GM23338 (cell line): ENCODE measurements around the gene FKBP1A. TPM values are rescaled to one million over a fixed set of nuclear protein-coding genes. Genes with fewer than 3 reads are reported as not detected.

Source experiments
- ATAC-seq: fragments of 200-7000 bp; cut with Tn5 transposase; 3 replicates; pipeline ENCODE4 v1.9.1; 2020
- DNase-seq: peaks from one replicate; pipeline ENCODE4 v3.0.0-alpha.2; 2015; ENCODE audit warnings: low spot score
- H2AFZ ChIP-seq: fragments of 200-600 bp; sonication (generic); 2 replicates; pipeline ENCODE4 v1.8.0; 2016; ENCODE audit warnings: antibody characterized with exemption, mild to moderate bottlenecking, moderate library complexity
- H3F3A ChIP-seq: fragments of 200-600 bp; sonication (generic); replicated peaks from 2 replicates; pipeline ENCODE4 v1.8.0; 2017; ENCODE audit warnings: antibody characterized with exemption, mixed run types, low read depth
- H3K27ac ChIP-seq: fragments of 200-600 bp; sonication (generic); 2 replicates; pipeline ENCODE4 v1.6.1; 2016; ENCODE audit warnings: low read depth
- H3K27me3 ChIP-seq: fragments of 200-600 bp; sonication (generic); 2 replicates; pipeline ENCODE4 v1.8.0; 2016; ENCODE audit warnings: mild to moderate bottlenecking, mixed run types, moderate library complexity; ENCODE audit not compliant: insufficient read depth
- H3K36me3 ChIP-seq: fragments of 200-600 bp; sonication (generic); 2 replicates; pipeline ENCODE4 v1.8.0; 2016; ENCODE audit warnings: mild to moderate bottlenecking; ENCODE audit not compliant: insufficient read depth
- H3K4me1 ChIP-seq: fragments of 200-600 bp; sonication (generic); 2 replicates; pipeline ENCODE4 v1.8.0; 2016; ENCODE audit warnings: mild to moderate bottlenecking, moderate library complexity; ENCODE audit not compliant: insufficient read depth
- H3K4me2 ChIP-seq: fragments of 200-600 bp; sonication (generic); 2 replicates; pipeline ENCODE4 v1.7.1; 2017; ENCODE audit warnings: mixed run types
- H3K4me3 ChIP-seq: fragments of 200-600 bp; sonication (generic); 2 replicates; pipeline ENCODE4 v1.6.1; 2016; ENCODE audit warnings: mixed run types
- H3K79me2 ChIP-seq: fragments of 200-600 bp; sonication (generic); replicated peaks from 2 replicates; pipeline ENCODE4 v1.8.0; 2017; ENCODE audit warnings: mild to moderate bottlenecking; ENCODE audit not compliant: insufficient read depth
- H3K9me2 ChIP-seq: fragments of 200-600 bp; sonication (generic); 2 replicates; pipeline ENCODE4 v1.8.0; 2017; ENCODE audit not compliant: insufficient read depth
- H4K20me1 ChIP-seq: fragments of 200-600 bp; sonication (generic); replicated peaks from 2 replicates; pipeline ENCODE4 v1.8.0; 2017; ENCODE audit warnings: mild to moderate bottlenecking; ENCODE audit not compliant: insufficient read depth
- H3K27ac Mint-ChIP-seq: 2 replicates; pipeline ENCODE4 v1.8.0; 2020; ENCODE audit warnings: inconsistent platforms, mild to moderate bottlenecking, moderate library complexity, mixed read lengths
- H3K27me3 Mint-ChIP-seq: 3 replicates; pipeline ENCODE4 v1.8.0; 2022; ENCODE audit warnings: low read depth, mild to moderate bottlenecking, moderate library complexity, mixed read lengths, inconsistent platforms; ENCODE audit not compliant: insufficient read depth, poor library complexity
- H3K36me3 Mint-ChIP-seq: 3 replicates; pipeline ENCODE4 v1.8.0; 2021; ENCODE audit warnings: low read depth, mild to moderate bottlenecking, inconsistent platforms, moderate library complexity, mixed read lengths
- H3K4me1 Mint-ChIP-seq: 3 replicates; pipeline ENCODE4 v1.8.0; 2020; ENCODE audit warnings: mild to moderate bottlenecking, inconsistent platforms, mixed read lengths
- H3K4me3 Mint-ChIP-seq: 3 replicates; pipeline ENCODE4 v1.8.0; 2021; ENCODE audit warnings: moderate library complexity, mild to moderate bottlenecking, inconsistent platforms, mixed read lengths
- H3K9me3 Mint-ChIP-seq: 3 replicates; pipeline ENCODE4 v1.8.0; 2020; ENCODE audit warnings: moderate library complexity, mild to moderate bottlenecking, inconsistent platforms, mixed read lengths
- CREB1 ChIP-seq: fragments of 250-450 bp; sonication (Bioruptor Pico); IDR thresholded peaks from 2 replicates; pipeline ENCODE4 v1.5.0; 2020; ENCODE audit warnings: low read depth, mild to moderate bottlenecking, moderate library complexity
- CTCF ChIP-seq, 2 experiments: fragments of 200-600 bp in 1 of 2; sonication (generic) in 1 of 2; conservative IDR thresholded peaks; 2 replicates each; pipeline versions ENCODE4 v1.5.1 to v1.6.1; 2016 to 2017; ENCODE audit warnings: antibody characterized with exemption in 2 of 2, low read depth in 2 of 2, mild to moderate bottlenecking in 2 of 2, moderate library complexity in 1 of 2
- JUNB ChIP-seq: IDR thresholded peaks from one replicate; pipeline ENCODE4 v1.6.1; 2016; ENCODE audit warnings: antibody characterized with exemption; ENCODE audit not compliant: unreplicated experiment
- POLR2AphosphoS5 ChIP-seq: IDR thresholded peaks from 2 replicates; pipeline ENCODE4 v1.6.1; 2016; ENCODE audit warnings: antibody characterized with exemption, low read depth
- REST ChIP-seq: IDR thresholded peaks from one replicate; pipeline ENCODE4 v1.6.1; 2018; ENCODE audit warnings: antibody characterized with exemption; ENCODE audit not compliant: unreplicated experiment
- polyA plus RNA-seq: library from polyadenylated mRNA; unstranded; fragments of >200 nt; fragmentation: Nextera tagmentation; extraction: Ambion mirVana; gene quantifications from 2 replicates; pipeline ENCODE4 v1.2.1, GENCODE V29; 2016
- total RNA-seq: library from RNA; depleted of rRNA; stranded (reverse); fragments of >200 nt; shearing (Covaris generic); gene quantifications from 2 replicates; pipeline ENCODE4 v1.2.3, GENCODE V29; 2014
- TF ChIP-seq, protein P1 (sequence below): IDR thresholded peaks from 2 replicates; pipeline ENCODE4 v1.6.1; 2016; ENCODE audit warnings: antibody characterized with exemption

FKBP1A gene
- total and polyA plus RNA-seq, 2 experiments from 2014 or later: 171 to 350 TPM

DNA sequence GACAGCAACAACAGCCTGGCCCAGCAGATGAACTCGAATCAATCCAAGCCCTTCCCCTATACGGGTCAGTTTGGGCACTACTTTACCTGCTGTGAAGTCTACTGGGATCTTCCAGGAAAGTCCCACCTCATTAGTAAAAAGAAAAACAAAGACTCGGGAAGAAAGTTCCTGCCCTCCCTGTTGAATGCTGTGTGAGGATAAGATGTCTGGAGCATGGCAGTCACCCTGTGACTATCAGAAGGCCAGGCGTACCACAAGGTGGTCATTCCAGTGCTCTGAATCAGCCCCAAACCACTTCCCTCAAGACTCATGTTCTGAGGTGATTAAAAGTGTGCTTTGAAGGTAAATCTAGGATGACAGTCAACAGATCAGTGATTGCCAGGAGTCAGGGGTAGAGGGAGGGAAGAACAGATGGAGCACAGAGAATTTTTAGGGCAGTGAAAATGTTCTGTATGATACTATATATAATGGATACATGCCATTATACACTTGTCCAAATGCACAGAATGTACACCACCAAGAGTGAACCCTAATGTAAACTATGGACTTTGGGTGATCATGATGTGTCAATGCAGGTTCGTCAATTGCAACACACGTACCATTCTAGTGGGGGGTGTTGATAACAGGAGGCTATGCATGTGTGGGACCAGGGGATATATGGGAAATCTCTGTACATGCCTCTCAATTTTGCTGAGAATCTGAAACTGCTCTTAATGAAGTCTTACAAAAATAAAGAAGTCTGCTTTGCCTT lies 14.7 kb downstream of the FKBP1A start (continued):
- TF ChIP-seq REST (no peak), JUNB (no peak), CREB1 (CRISPR knock-in tag) (no peak)
- TF ChIP-seq, protein P1, sequence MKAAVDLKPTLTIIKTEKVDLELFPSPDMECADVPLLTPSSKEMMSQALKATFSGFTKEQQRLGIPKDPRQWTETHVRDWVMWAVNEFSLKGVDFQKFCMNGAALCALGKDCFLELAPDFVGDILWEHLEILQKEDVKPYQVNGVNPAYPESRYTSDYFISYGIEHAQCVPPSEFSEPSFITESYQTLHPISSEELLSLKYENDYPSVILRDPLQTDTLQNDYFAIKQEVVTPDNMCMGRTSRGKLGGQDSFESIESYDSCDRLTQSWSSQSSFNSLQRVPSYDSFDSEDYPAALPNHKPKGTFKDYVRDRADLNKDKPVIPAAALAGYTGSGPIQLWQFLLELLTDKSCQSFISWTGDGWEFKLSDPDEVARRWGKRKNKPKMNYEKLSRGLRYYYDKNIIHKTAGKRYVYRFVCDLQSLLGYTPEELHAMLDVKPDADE: no peak

DNA sequence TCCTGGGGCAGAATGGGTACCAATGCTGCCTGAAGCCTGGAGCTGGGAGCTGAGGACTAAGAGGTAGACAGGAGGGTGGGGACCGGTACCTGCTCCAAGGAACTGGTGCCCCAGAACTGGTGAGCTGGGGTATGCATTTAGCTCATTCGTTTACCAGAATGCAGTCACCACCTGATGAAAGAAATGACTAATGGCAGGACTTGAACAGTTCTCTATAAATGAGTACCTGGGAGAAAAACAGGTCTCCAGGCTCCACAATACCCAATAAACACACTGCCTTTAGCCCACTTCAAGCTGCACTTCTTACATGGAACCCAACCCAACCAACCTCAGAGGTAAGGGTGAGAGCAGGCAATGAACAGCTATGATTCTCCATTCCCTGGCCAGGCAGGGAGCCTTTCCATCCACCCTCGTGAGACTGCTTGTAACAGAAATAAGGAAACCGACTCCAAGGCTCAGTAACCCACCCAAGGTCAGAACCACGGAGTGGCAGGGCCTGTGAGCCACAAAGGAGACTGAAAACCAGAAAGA lies 15.4 kb downstream of the FKBP1A start:
- Histone ChIP-seq H3K36me3 (peaks cover 4% of the 10 kb centered on the region), H2AFZ (no peak overlapping the region), H3K9me2 (no peaks in the 10 kb centered on the region), H3K27me3 (no peaks in the 10 kb centered on the region), H3K79me2 (peaks cover 93% of the 10 kb centered on the region), H3F3A (no peaks in the 10 kb centered on the region), H3K4me3 (no peak overlapping the region), H3K4me1 (peaks cover 14% of the 10 kb centered on the region; the same call in 1 of the 2 replicates), H3K27ac (no peak overlapping the region), H3K4me2 (no peak overlapping the region), H4K20me1 (peaks cover 77% of the 10 kb centered on the region)
- Mint-ChIP-seq H3K4me3 (no peak overlapping the region), H3K36me3 (peaks cover 15% of the 10 kb centered on the region; the same call in 2 of the 3 replicates), H3K27me3 (no peaks in the 10 kb centered on the region), H3K27ac (no peak overlapping the region), H3K4me1 (peaks cover 45% of the 10 kb centered on the region), H3K9me3 (no peaks in the 10 kb centered on the region)
- no peak for ATAC-seq
- no peak for DNase-seq
- TF ChIP-seq POLR2AphosphoS5 (no peak), CTCF (conservative IDR thresholded peaks at IDR 0.05; ENCODE audit: low read depth in 2 of 2) (no peak), REST (no peak)
